Esophagus squamous epithelium (tissue), 5 donors: ENCODE results near the gene NFRKB. TPM values are rescaled to one million over a fixed set of nuclear protein-coding genes. Genes with fewer than 3 reads are reported as not detected.

Experiments used
- DNase-seq: peaks from one replicate; lab custom pipeline; 2025; lab: John Stamatoyannopoulos, UW
- H3K27ac ChIP-seq, 4 donors: fragments of 200-600 bp; sonication (generic); one replicate each; pipeline ENCODE4 v1.5.1; 2016 to 2019; ENCODE audit warnings: mild to moderate bottlenecking in 1 of 4
- H3K27me3 ChIP-seq, 4 donors: fragments of 200-600 bp; sonication (generic); 1 replicate in 3 of 4; 2 replicates in 1 of 4; pipeline versions ENCODE4 v1.5.1 to v1.6.0; 2017 to 2021; ENCODE audit warnings: antibody characterized with exemption in 1 of 4
- H3K36me3 ChIP-seq, 3 donors: fragments of 200-600 bp; sonication (generic); one replicate each; pipeline ENCODE4 v1.5.1; 2016 to 2019
- H3K4me1 ChIP-seq, 3 donors: fragments of 200-600 bp; sonication (generic); one replicate each; pipeline ENCODE4 v1.5.1; 2017 to 2019
- H3K4me3 ChIP-seq, 4 donors: fragments of 200-600 bp; sonication (generic); 1 replicate in 3 of 4; 2 replicates in 1 of 4; pipeline ENCODE4 v1.5.1; 2016 to 2019; ENCODE audit warnings: mild to moderate bottlenecking in 2 of 4, moderate library complexity in 1 of 4
- H3K9me3 ChIP-seq, 3 donors: fragments of 200-600 bp; sonication (generic); one replicate each; pipeline ENCODE4 v1.5.1; 2016 to 2019
- CTCF ChIP-seq, 6 experiments: fragments of 450-650 bp in 4 of 6; fragments of 200-600 bp in 2 of 6; sonication (generic) in 2 of 6; IDR thresholded peaks; one replicate each; pipeline ENCODE4 v1.5.1; 2016 to 2019; ENCODE audit warnings: antibody characterized with exemption in 6 of 6, mild to moderate bottlenecking in 4 of 6, moderate library complexity in 4 of 6
- POLR2A ChIP-seq, 4 donors: fragments of 450-650 bp; IDR thresholded peaks; one replicate each; pipeline ENCODE4 v1.6.1; 2017; ENCODE audit warnings: antibody characterized with exemption in 4 of 4, mild to moderate bottlenecking in 4 of 4, moderate library complexity in 3 of 4
- WGBS, 2 donors: methylation state at CpG; one replicate each; pipeline ENCODE4 v1.1.5; 2018; 5-methylcytosine and 5-hydroxymethylcytosine counted together
- intact Hi-C: fragments of 100-400 bp; cut with DNase I; formaldehyde crosslinking; loops from one replicate; pipeline ENCODE4 v1.15.0; 2022
- total RNA-seq, 4 donors: library from RNA; depleted of rRNA; stranded (reverse); fragments of >200 nt; gene quantifications; one replicate each; pipeline ENCODE4 v1.1.0, GENCODE V29; 2016
- donor health status: DM: yes; HTN: yes; CAD: no.

NFRKB gene
- total RNA-seq, 4 donors from 2014 or later, result 18.2 to 35.9 (median 23.8) TPM

- Histone ChIP-seq H3K9me3 (no peaks in the 10 kb centered on the region), H3K4me1 (peaks cover 4 to 20% (median 10%) of the 10 kb centered on the region in 3 donors), H3K27ac (peak overlapping the region; percentile 81 to 93 (median 92)), H3K4me3 (peak overlapping the region; percentile 83 to 100 (median 94)), H3K36me3 (peaks cover 0 to 41% (median 9%) of the 10 kb centered on the region in 3 donors), H3K27me3 (no peaks in the 10 kb centered on the region)
- no peak for DNase-seq
- 52 to 63% methylated on average over 9 of the region's 9 CpGs for WGBS, 2 donors
- intact Hi-C loops, result no loop called here
- TF ChIP-seq POLR2A (IDR thresholded peaks at IDR 0.05) (no peak), CTCF (IDR thresholded peaks at IDR 0.05) (no peak)
These were observed 684 bp upstream of the NFRKB start for GRCh38 chr11:129896062-129896461.

- Histone ChIP-seq H3K4me1 (peaks cover 4 to 20% (median 10%) of the 10 kb centered on the region in 3 donors), H3K4me3 (peak overlapping the region; percentile 83 to 100 (median 94)), H3K9me3 (no peaks in the 10 kb centered on the region), H3K27me3 (no peaks in the 10 kb centered on the region), H3K36me3 (peaks cover 0 to 44% (median 21%) of the 10 kb centered on the region in 3 donors), H3K27ac (peak overlapping the region; percentile 81 to 93 (median 92))
- no peak for TF ChIP-seq POLR2A (IDR thresholded peaks at IDR 0.05)
- TF ChIP-seq CTCF (IDR thresholded peaks at IDR 0.05), result no peak
- WGBS, 2 donors, result 15 to 16% methylated on average over 13 of the region's 13 CpGs
- intact Hi-C loops, result no loop called here
- DNase-seq, result no peak
These were observed 876 bp downstream of the NFRKB start for GRCh38 chr11:129894278-129895125.

- DNase-seq, result no peak
- TF ChIP-seq POLR2A (IDR thresholded peaks at IDR 0.05) (no peak), CTCF (IDR thresholded peaks at IDR 0.05) (no peak)
- Histone ChIP-seq H3K4me3 (no peak overlapping the region), H3K4me1 (no peaks in the 10 kb centered on the region), H3K27me3 (no peaks in the 10 kb centered on the region), H3K27ac (no peak overlapping the region), H3K9me3 (no peaks in the 10 kb centered on the region), H3K36me3 (peaks cover 10 to 96% (median 70%) of the 10 kb centered on the region in 3 donors)
- intact Hi-C loops, result no loop called here
- 81 to 82% methylated on average over 5 of the region's 5 CpGs for WGBS, 2 donors
These were observed 6.9 kb downstream of the NFRKB start for GRCh38 chr11:129888451-129888850.

- intact Hi-C loops, result no loop called here
These were observed 10.0 kb downstream of the NFRKB start for GRCh38 chr11:129885381-129885780.

More at GRCh38 chr11:129885381-129885780, 10.0 kb downstream of the NFRKB start:
- 91 to 98% methylated on average over 10 of the region's 12 CpGs for WGBS, 2 donors
- Histone ChIP-seq H3K27ac (no peak overlapping the region), H3K4me3 (no peak overlapping the region), H3K27me3 (no peaks in the 10 kb centered on the region), H3K4me1 (no peaks in the 10 kb centered on the region), H3K9me3 (no peaks in the 10 kb centered on the region), H3K36me3 (peaks cover 10 to 100% (median 77%) of the 10 kb centered on the region in 3 donors)
- DNase-seq, result no peak
- TF ChIP-seq POLR2A (IDR thresholded peaks at IDR 0.05), result no peak
- TF ChIP-seq CTCF (IDR thresholded peaks at IDR 0.05), result no peak
